ENCODE data around the gene SPDL1. TPM values are rescaled to one million over a fixed set of nuclear protein-coding genes. Genes with fewer than 3 reads are reported as not detected.

The SPDL1 gene
- total RNA-seq, 2 experiments from 2014 or later = 40.1 to 40.2 TPM

GRCh38 chr5:169580964-169581363, 2.6 kb upstream of the SPDL1 start:
- ChIA-PET CTCF (interaction anchor here (0.6 to 4.0 kb wide), 15 partner anchors 11 to 1074 kb away, joined by 3 to 24 read pairs (median 4); no protein-coding TSS in a partner anchor), POLR2A (interaction anchor here (1.0 kb wide), 1 partner anchor 10 kb away, joined by 3 read pairs; no protein-coding TSS in a partner anchor)
- Mint-ChIP-seq H3K27ac (no peak overlapping the region), H3K36me3 (ENCODE audit: low read depth) (peaks cover 4% of the 10 kb centered on the region), H3K9me3 (no peaks in the 10 kb centered on the region), H3K4me1 (ENCODE audit: low read depth) (peaks cover 22% of the 10 kb centered on the region), H3K4me3 (no peak overlapping the region), H3K27me3 (peaks cover 5% of the 10 kb centered on the region)
- TF ChIP-seq, protein P1, sequence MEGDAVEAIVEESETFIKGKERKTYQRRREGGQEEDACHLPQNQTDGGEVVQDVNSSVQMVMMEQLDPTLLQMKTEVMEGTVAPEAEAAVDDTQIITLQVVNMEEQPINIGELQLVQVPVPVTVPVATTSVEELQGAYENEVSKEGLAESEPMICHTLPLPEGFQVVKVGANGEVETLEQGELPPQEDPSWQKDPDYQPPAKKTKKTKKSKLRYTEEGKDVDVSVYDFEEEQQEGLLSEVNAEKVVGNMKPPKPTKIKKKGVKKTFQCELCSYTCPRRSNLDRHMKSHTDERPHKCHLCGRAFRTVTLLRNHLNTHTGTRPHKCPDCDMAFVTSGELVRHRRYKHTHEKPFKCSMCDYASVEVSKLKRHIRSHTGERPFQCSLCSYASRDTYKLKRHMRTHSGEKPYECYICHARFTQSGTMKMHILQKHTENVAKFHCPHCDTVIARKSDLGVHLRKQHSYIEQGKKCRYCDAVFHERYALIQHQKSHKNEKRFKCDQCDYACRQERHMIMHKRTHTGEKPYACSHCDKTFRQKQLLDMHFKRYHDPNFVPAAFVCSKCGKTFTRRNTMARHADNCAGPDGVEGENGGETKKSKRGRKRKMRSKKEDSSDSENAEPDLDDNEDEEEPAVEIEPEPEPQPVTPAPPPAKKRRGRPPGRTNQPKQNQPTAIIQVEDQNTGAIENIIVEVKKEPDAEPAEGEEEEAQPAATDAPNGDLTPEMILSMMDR (IDR thresholded peaks at IDR 0.05) = no peak
- no peak for ATAC-seq
- intact Hi-C loops (cut with micrococcal nuclease) = loop anchor here (5.0 kb wide), 1 partner anchor 594 kb away; no protein-coding TSS in a partner anchor
- no peak for DNase-seq

GRCh38 chr5:169581580-169582227, 1.9 kb upstream of the SPDL1 start:
- TF ChIP-seq, protein P1 (IDR thresholded peaks at IDR 0.05) = peak; percentile 81
- DNase-seq (peak; percentile 87), ATAC-seq (peak; percentile 56)
- no peak overlapping the region for H3K27ac Mint-ChIP-seq
- H3K4me1 Mint-ChIP-seq (ENCODE audit: low read depth) = peaks cover 22% of the 10 kb centered on the region
- ChIA-PET POLR2A (interaction anchor here (1.0 kb wide), 1 partner anchor 11 kb away, joined by 3 read pairs; no protein-coding TSS in a partner anchor), CTCF (interaction anchor here (0.6 to 4.0 kb wide), 10 partner anchors 11 to 1074 kb away, joined by 3 to 24 read pairs (median 5); no protein-coding TSS in a partner anchor)
- H3K4me3 Mint-ChIP-seq = no peak overlapping the region
- intact Hi-C loops (cut with micrococcal nuclease) = loop anchor here (2.0 to 5.0 kb wide), 2 partner anchors 67 to 594 kb away; no protein-coding TSS in a partner anchor
- H3K27me3 Mint-ChIP-seq = peaks cover 2% of the 10 kb centered on the region
- H3K36me3 Mint-ChIP-seq (ENCODE audit: low read depth) = peaks cover 4% of the 10 kb centered on the region
- no peaks in the 10 kb centered on the region for H3K9me3 Mint-ChIP-seq

DNA sequence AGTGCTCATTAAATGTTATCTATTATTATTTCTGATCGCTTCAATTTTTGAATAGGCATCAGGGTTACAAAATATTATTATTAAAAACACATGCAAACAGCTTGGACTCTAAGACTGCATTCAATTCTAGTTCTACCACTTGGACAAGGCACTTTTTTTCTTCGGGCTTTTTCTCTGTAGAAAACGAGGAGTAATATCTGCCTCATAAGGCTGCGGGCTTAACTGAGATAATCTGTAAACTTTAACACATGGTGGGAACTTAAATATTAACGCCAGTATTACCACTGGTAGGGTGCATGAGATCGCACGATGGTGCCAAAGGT, 511 bp upstream of the SPDL1 start:
- ATAC-seq (no peak), DNase-seq (no peak)
- ChIA-PET POLR2A (interaction anchor here (0.8 to 2.5 kb wide), 7 partner anchors 55 to 97 kb away, joined by 3 to 22 read pairs (median 3); partner anchors contain the start of gene DOCK2), CTCF (interaction anchor here (1.2 to 4.0 kb wide), 2 partner anchors 55 to 595 kb away, joined by 4 to 24 read pairs; partner anchors contain the start of gene DOCK2)
- H3K4me3 Mint-ChIP-seq = peak overlapping the region; percentile 94
- TF ChIP-seq, protein P1 (IDR thresholded peaks at IDR 0.05) = no peak
- no peaks in the 10 kb centered on the region for H3K27me3 Mint-ChIP-seq
- H3K9me3 Mint-ChIP-seq = no peaks in the 10 kb centered on the region
- intact Hi-C loops (cut with micrococcal nuclease) = loop anchor here (2.0 to 5.0 kb wide), 2 partner anchors 66 to 596 kb away; no protein-coding TSS in a partner anchor
- H3K4me1 Mint-ChIP-seq (ENCODE audit: low read depth) = peaks cover 25% of the 10 kb centered on the region
- H3K27ac Mint-ChIP-seq = peak overlapping the region; percentile 96
- peaks cover 4% of the 10 kb centered on the region for H3K36me3 Mint-ChIP-seq (ENCODE audit: low read depth)

DNA sequence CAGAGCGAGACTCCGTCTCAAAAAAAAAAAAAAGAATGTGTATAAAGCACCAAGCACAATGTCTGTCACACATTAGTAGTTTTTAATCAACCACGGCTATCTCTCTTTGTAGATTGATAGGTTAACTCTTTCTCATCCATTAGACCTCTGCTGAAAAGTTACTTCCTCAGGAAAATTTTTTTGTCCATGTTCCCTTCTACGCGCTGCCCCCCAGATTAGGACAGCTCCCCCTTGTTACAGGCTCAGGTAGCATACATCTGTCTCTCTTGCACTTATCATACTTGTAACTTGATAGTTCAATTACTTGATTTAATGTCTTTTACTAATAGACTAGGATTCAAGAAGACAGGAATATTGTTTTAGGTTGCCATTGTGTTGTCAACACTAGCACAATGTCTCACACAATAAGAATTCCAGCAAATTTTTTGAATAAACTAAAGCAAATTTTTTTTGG, 1.5 kb downstream of the SPDL1 start:
- Mint-ChIP-seq H3K27ac (no peak overlapping the region), H3K27me3 (no peaks in the 10 kb centered on the region), H3K4me3 (peak overlapping the region; percentile 94), H3K4me1 (ENCODE audit: low read depth) (peaks cover 25% of the 10 kb centered on the region), H3K36me3 (ENCODE audit: low read depth) (peaks cover 16% of the 10 kb centered on the region), H3K9me3 (no peaks in the 10 kb centered on the region)
- intact Hi-C loops (cut with micrococcal nuclease) = loop anchor here (5.0 kb wide), 1 partner anchor 598 kb away; no protein-coding TSS in a partner anchor
- TF ChIP-seq, protein P1 (IDR thresholded peaks at IDR 0.05) = no peak
- DNase-seq (no peak), ATAC-seq (no peak)
- ChIA-PET POLR2A (interaction anchor here (2.5 kb wide), 1 partner anchor 53 kb away, joined by 22 read pairs; the partner anchor contains the start of gene DOCK2), CTCF (no interaction called here)

GRCh38 chr5:169590602-169591001, 7.0 kb downstream of the SPDL1 start:
- ChIA-PET POLR2A (no interaction called here), CTCF (no interaction called here)
- DNase-seq (no peak), ATAC-seq (no peak)
- TF ChIP-seq, protein P1 (IDR thresholded peaks at IDR 0.05) = no peak
- peaks cover 51% of the 10 kb centered on the region for H3K36me3 Mint-ChIP-seq (ENCODE audit: low read depth)
- H3K4me1 Mint-ChIP-seq (ENCODE audit: low read depth) = peaks cover 4% of the 10 kb centered on the region
- H3K27me3 Mint-ChIP-seq = no peaks in the 10 kb centered on the region
- H3K4me3 Mint-ChIP-seq = no peak overlapping the region
- intact Hi-C loops (cut with micrococcal nuclease) = no loop called here
- H3K27ac Mint-ChIP-seq = no peak overlapping the region
- H3K9me3 Mint-ChIP-seq = no peaks in the 10 kb centered on the region

All from activated CD8-positive, alpha-beta T cell treated with anti-CD3 and anti-CD28 coated beads for 36 hours (primary cell).